Sigmoid colon (tissue), 4 donors: ENCODE measurements around the gene EMP1.
A peak's percentile ranks its signal among the peaks of the same experiment; 100 is the strongest.

Experiments used
- CTCF ChIP-seq, 4 experiments: fragments of 450-650 bp in 3 of 4; fragments of 200-600 bp in 1 of 4; IDR thresholded peaks; one replicate each; pipeline ENCODE4 v1.5.1; 2016 to 2019; ENCODE audit warnings: antibody characterized with exemption in 4 of 4, mild to moderate bottlenecking in 3 of 4, moderate library complexity in 2 of 4
- EP300 ChIP-seq, 4 donors: sonication (generic); formaldehyde crosslinking; IDR thresholded peaks; one replicate each; pipeline ENCODE4 v1.6.1; 2017; ENCODE audit warnings: antibody characterized with exemption in 4 of 4
- POLR2A ChIP-seq, 2 donors: fragments of 450-650 bp; IDR thresholded peaks; one replicate each; pipeline ENCODE4 v1.6.1; 2016; ENCODE audit warnings: antibody characterized with exemption in 2 of 2, mild to moderate bottlenecking in 2 of 2, moderate library complexity in 2 of 2
- POLR2AphosphoS5 ChIP-seq, 4 donors: sonication (generic); formaldehyde crosslinking; IDR thresholded peaks; one replicate each; pipeline ENCODE4 v1.6.1; 2017; ENCODE audit warnings: antibody characterized with exemption in 4 of 4

DNA sequence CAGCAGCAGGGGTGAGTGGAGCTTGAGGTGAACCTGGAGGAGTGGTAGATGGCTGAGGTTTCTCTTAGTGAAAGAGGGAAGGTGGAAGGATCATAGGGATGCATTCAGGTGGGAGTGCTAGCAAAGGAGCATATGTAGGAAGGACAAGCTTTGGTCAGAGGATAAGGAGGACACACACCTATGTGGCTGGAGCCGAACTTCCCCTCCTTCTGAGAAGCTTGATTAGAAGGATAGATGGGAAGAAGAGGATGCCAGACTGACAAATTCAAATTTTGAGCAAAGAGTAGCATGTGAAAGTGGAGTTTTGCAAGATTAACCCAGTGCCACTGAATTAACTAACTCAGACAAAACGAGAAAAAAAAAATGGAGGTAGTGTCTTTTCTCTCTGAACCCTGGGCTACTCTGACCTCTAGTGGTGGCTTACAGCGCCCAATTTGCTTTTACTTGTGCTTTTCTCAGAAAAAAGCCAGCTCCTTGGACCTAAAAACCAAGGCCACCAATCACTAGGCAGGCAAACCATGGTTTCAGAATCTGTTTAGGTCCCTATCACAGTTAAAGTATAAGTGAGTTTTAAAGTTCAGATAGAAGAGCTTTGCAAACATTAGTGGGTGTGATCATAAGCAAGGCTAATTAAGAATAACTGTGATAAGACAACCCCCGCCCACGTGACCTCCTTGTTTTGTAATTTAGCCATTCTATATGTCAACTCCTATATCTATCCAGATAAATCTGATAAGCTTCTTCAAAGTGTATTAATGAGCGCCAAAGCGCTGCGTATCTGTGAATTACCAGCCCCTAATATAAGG is 15.5 kb downstream of the EMP1 start:
- peak; percentile 51 to 80 (median 60) for TF ChIP-seq CTCF (IDR thresholded peaks at IDR 0.05)
- no peak for TF ChIP-seq POLR2A (IDR thresholded peaks at IDR 0.05)
- TF ChIP-seq POLR2AphosphoS5 (IDR thresholded peaks at IDR 0.05) = no peak
- no peak for TF ChIP-seq EP300 (IDR thresholded peaks at IDR 0.05)
